Naive thymus-derived CD4-positive, alpha-beta T cell (primary cell): ENCODE results near the gene HSPA6. TPM values are rescaled to one million over a fixed set of nuclear protein-coding genes. Genes with fewer than 3 reads are reported as not detected.
"Not testable (repeated sequence)": the region's sequence is repeated elsewhere in the genome, so short reads cannot be mapped to it uniquely, and the experiment has no call there.

Experiments used
- ATAC-seq: fragments of 150-1000 bp; cut with Tn5 transposase; 2 replicates; pipeline ENCODE4 v1.10.0; 2021; ENCODE audit warnings: mild to moderate bottlenecking, moderate library complexity
- CTCF ChIA-PET: fragments of 350-600 bp; sonication (Branson Sonifier 250); formaldehyde crosslinking; loops from one replicate; lab custom pipeline; 2021; ENCODE audit warnings: antibody characterized with exemption; lab: Charles Lee
- POLR2A ChIA-PET: fragments of 350-600 bp; sonication (Branson Sonifier 250); formaldehyde crosslinking; loops from one replicate; lab custom pipeline; 2021; ENCODE audit warnings: antibody characterized with exemption, inconsistent platforms; lab: Charles Lee
- DNase-seq, 9 donors: peaks; one replicate each; pipeline versions ENCODE4 v3.0.0 to v3.0.0-alpha.2; 2020 to 2022; ENCODE audit warnings: mixed read lengths in 1 of 9
- H3K27ac ChIP-seq: one replicate; pipeline ENCODE4 v1.7.0; 2013; ENCODE audit warnings: mild to moderate bottlenecking, low read depth, low read length, moderate library complexity
- H3K27me3 ChIP-seq, 2 donors: one replicate each; pipeline ENCODE4 v1.7.0; 2013; ENCODE audit warnings: low read length in 2 of 2, mild to moderate bottlenecking in 2 of 2, moderate library complexity in 2 of 2; ENCODE audit not compliant: control insufficient read depth in 2 of 2, insufficient read depth in 2 of 2
- H3K36me3 ChIP-seq, 3 experiments: 1 replicate in 2 of 3; 2 replicates in 1 of 3; pipeline ENCODE4 v1.7.0; 2013; ENCODE audit warnings: low read length in 3 of 3, mild to moderate bottlenecking in 3 of 3, moderate library complexity in 1 of 3; ENCODE audit not compliant: insufficient read depth in 3 of 3, control insufficient read depth in 2 of 3
- H3K4me1 ChIP-seq, 2 donors: one replicate each; pipeline ENCODE4 v1.7.0; 2013; ENCODE audit warnings: low read length in 2 of 2, mild to moderate bottlenecking in 2 of 2, moderate library complexity in 1 of 2; ENCODE audit not compliant: control insufficient read depth in 2 of 2, insufficient read depth in 2 of 2
- H3K4me3 ChIP-seq: 2 replicates; pipeline ENCODE4 v1.7.0; 2013; ENCODE audit warnings: mild to moderate bottlenecking, low read length
- H3K9me3 ChIP-seq, 3 experiments: 1 replicate in 2 of 3; 2 replicates in 1 of 3; pipeline ENCODE4 v1.7.0; 2013; ENCODE audit warnings: low read length in 3 of 3; ENCODE audit not compliant: control insufficient read depth in 2 of 3
- H3K27ac Mint-ChIP-seq, 9 donors: one replicate each; pipeline ENCODE4 v1.8.0; 2020 to 2022; ENCODE audit warnings: mixed read lengths in 9 of 9, mild to moderate bottlenecking in 8 of 9, moderate library complexity in 5 of 9, inconsistent platforms in 2 of 9
- H3K27me3 Mint-ChIP-seq, 5 donors: one replicate each; pipeline ENCODE4 v1.8.0; 2021 to 2022; ENCODE audit warnings: mixed read lengths in 5 of 5, mild to moderate bottlenecking in 1 of 5
- H3K36me3 Mint-ChIP-seq, 5 donors: one replicate each; pipeline ENCODE4 v1.8.0; 2020 to 2022; ENCODE audit warnings: mixed read lengths in 5 of 5, mild to moderate bottlenecking in 3 of 5, inconsistent platforms in 1 of 5
- H3K4me1 Mint-ChIP-seq, 7 donors: one replicate each; pipeline ENCODE4 v1.8.0; 2020 to 2022; ENCODE audit warnings: mixed read lengths in 7 of 7, mild to moderate bottlenecking in 3 of 7, inconsistent platforms in 1 of 7
- H3K4me3 Mint-ChIP-seq, 10 donors: one replicate each; pipeline ENCODE4 v1.8.0; 2020 to 2022; ENCODE audit warnings: mild to moderate bottlenecking in 10 of 10, mixed read lengths in 10 of 10, moderate library complexity in 6 of 10, inconsistent platforms in 2 of 10
- H3K9me3 Mint-ChIP-seq, 11 donors: one replicate each; pipeline ENCODE4 v1.8.0; 2020 to 2022; ENCODE audit warnings: mixed read lengths in 11 of 11, mild to moderate bottlenecking in 4 of 11, inconsistent platforms in 1 of 11, moderate library complexity in 1 of 11
- intact Hi-C, 2 donors: fragments of 100-400 bp; cut with micrococcal nuclease; formaldehyde crosslinking; loops; one replicate each; pipeline ENCODE4 v1.15.1; 2023
- polyA plus RNA-seq, 2 donors: library from polyadenylated mRNA; unstranded; fragments of 300-500 nt; fragmentation: Illumina TruSeq; gene quantifications; one replicate each; pipeline ENCODE4 v1.2.3, GENCODE V29; 2021
- total RNA-seq, 6 experiments: library from RNA in 5 of 6; stranded (reverse) in 5 of 6; gene quantifications; 1 replicate in 5 of 6; 2 replicates in 1 of 6; pipeline ENCODE4 v1.2.3 and lab custom pipeline; 2021 to 2026

HSPA6 gene
- total RNA-seq, result 1 to 10 TPM in 1 of 5 experiments, under 1 TPM in 4; 0.32 to 3.5 (median 0.89) TPM
- not detected for polyA plus RNA-seq
- 55.3 reads per million, percentile 73 among the genes with 10 or more reads in this experiment for total RNA-seq (lab: John Stamatoyannopoulos, UW)

- H3K4me1 ChIP-seq, CTCF ChIA-PET, H3K27me3 ChIP-seq, H3K36me3 Mint-ChIP-seq, H3K36me3 ChIP-seq, H3K9me3 ChIP-seq: not testable (repeated sequence)
- peaks cover 0 to 65% (median 0%) of the 10 kb centered on the region in 5 donors for H3K27me3 Mint-ChIP-seq
- peak; percentile 51 to 87 (median 80) for DNase-seq
- Histone ChIP-seq H3K4me3 (peak within 1 kb of the TSS; percentile 93), H3K27ac (peak within 1 kb of the TSS; percentile 65)
- H3K4me3 Mint-ChIP-seq, result peak within 1 kb of the TSS; percentile 79 to 94 (median 88)
- H3K27ac Mint-ChIP-seq, result peak within 1 kb of the TSS; percentile 84 to 99 (median 91)
- POLR2A ChIA-PET, result interaction anchor here (0.5 to 0.9 kb wide), 5 partner anchors 8 to 226 kb away, joined by 3 to 4 read pairs (median 3); partner anchors contain the start of gene DUSP12
- peaks cover 0 to 19% (median 9%) of the 10 kb centered on the region in 7 donors for H3K4me1 Mint-ChIP-seq
- ATAC-seq, result peak; percentile 78
- H3K9me3 Mint-ChIP-seq, result peaks cover 0 to 16% (median 0%) of the 10 kb centered on the region in 11 donors
- intact Hi-C loops, result loop anchor here (1.0 to 2.0 kb wide), 5 partner anchors 7 to 202 kb away; no protein-coding TSS in a partner anchor
Observed at GRCh38 chr1:161523817-161524741, at the start of gene HSPA6. Gene HSPA6, plus strand, starts transcription at chr1:161524540. Its CDS starts 119 bp downstream, at chr1:161524659.

GRCh38 chr1:161477711-161478110 lies 46.6 kb upstream of the HSPA6 start:
- intact Hi-C loops, H3K9me3 Mint-ChIP-seq, CTCF ChIA-PET, POLR2A ChIA-PET, H3K36me3 Mint-ChIP-seq, H3K27ac Mint-ChIP-seq, H3K27ac ChIP-seq, H3K36me3 ChIP-seq, H3K27me3 ChIP-seq, H3K9me3 ChIP-seq, DNase-seq, H3K4me1 ChIP-seq, H3K4me3 ChIP-seq, ATAC-seq, H3K4me3 Mint-ChIP-seq: not testable (repeated sequence)
- Mint-ChIP-seq H3K4me1 (peaks cover 7 to 11% (median 10%) of the 10 kb centered on the region in 7 donors), H3K27me3 (peaks cover 27 to 46% (median 37%) of the 10 kb centered on the region in 5 donors)

GRCh38 chr1:161478985-161479384 lies 45.4 kb upstream of the HSPA6 start:
- Mint-ChIP-seq H3K4me1 (no peaks in the 10 kb centered on the region), H3K27ac (no peak overlapping the region), H3K36me3 (no peaks in the 10 kb centered on the region), H3K4me3 (no peak overlapping the region), H3K27me3 (peaks cover 14 to 33% (median 27%) of the 10 kb centered on the region in 5 donors), H3K9me3 (peaks cover 0 to 4% (median 0%) of the 10 kb centered on the region in 11 donors)
- no peak overlapping the region for H3K4me3 ChIP-seq
- H3K36me3 ChIP-seq, result no peaks in the 10 kb centered on the region
- H3K9me3 ChIP-seq, result no peaks in the 10 kb centered on the region
- ChIA-PET CTCF (no interaction called here), POLR2A (no interaction called here)
- H3K4me1 ChIP-seq, result no peaks in the 10 kb centered on the region
- ATAC-seq, result no peak
- intact Hi-C loops, result no loop called here
- DNase-seq, result no peak
- no peaks in the 10 kb centered on the region for H3K27me3 ChIP-seq
- no peak overlapping the region for H3K27ac ChIP-seq

- DNase-seq, result no peak
- H3K9me3 Mint-ChIP-seq, result peaks cover 0 to 3% (median 0%) of the 10 kb centered on the region in 11 donors
- no peak overlapping the region for H3K27ac Mint-ChIP-seq
- Histone ChIP-seq H3K4me3 (no peak overlapping the region), H3K9me3 (no peaks in the 10 kb centered on the region), H3K27ac (no peak overlapping the region), H3K36me3 (no peaks in the 10 kb centered on the region), H3K27me3 (no peaks in the 10 kb centered on the region), H3K4me1 (no peaks in the 10 kb centered on the region)
- intact Hi-C loops, result loop anchor here (10.0 kb wide), 3 partner anchors 164 to 554 kb away; no protein-coding TSS in a partner anchor
- no peaks in the 10 kb centered on the region for H3K4me1 Mint-ChIP-seq
- H3K4me3 Mint-ChIP-seq, result no peak overlapping the region
- H3K27me3 Mint-ChIP-seq, result peaks cover 6 to 25% (median 17%) of the 10 kb centered on the region in 5 donors
- no peak for ATAC-seq
- ChIA-PET POLR2A (no interaction called here), CTCF (no interaction called here)
- H3K36me3 Mint-ChIP-seq, result no peaks in the 10 kb centered on the region
Observed at GRCh38 chr1:161480381-161481035, 43.8 kb upstream of the HSPA6 start.

- Histone ChIP-seq H3K9me3 (no peaks in the 10 kb centered on the region), H3K27ac (no peak overlapping the region), H3K27me3 (no peaks in the 10 kb centered on the region), H3K4me1 (no peaks in the 10 kb centered on the region), H3K36me3 (no peaks in the 10 kb centered on the region), H3K4me3 (no peak overlapping the region)
- Mint-ChIP-seq H3K4me1 (no peaks in the 10 kb centered on the region), H3K27ac (no peak overlapping the region), H3K9me3 (peaks cover 0 to 3% (median 0%) of the 10 kb centered on the region in 11 donors), H3K27me3 (peaks cover 6 to 25% (median 18%) of the 10 kb centered on the region in 5 donors), H3K36me3 (no peaks in the 10 kb centered on the region), H3K4me3 (no peak overlapping the region)
- CTCF ChIA-PET, result interaction anchor here (1.4 kb wide), 1 partner anchor 260 kb away, joined by 6 read pairs; no protein-coding TSS in a partner anchor
- ATAC-seq, result no peak
- intact Hi-C loops, result loop anchor here (10.0 kb wide), 3 partner anchors 163 to 553 kb away; no protein-coding TSS in a partner anchor
- POLR2A ChIA-PET, result no interaction called here
- DNase-seq, result no peak
Observed at GRCh38 chr1:161481624-161482392, 42.5 kb upstream of the HSPA6 start.

GRCh38 chr1:161482610-161483009 lies 41.7 kb upstream of the HSPA6 start:
- no peak overlapping the region for H3K27ac ChIP-seq
- no peaks in the 10 kb centered on the region for H3K9me3 ChIP-seq
- no peak overlapping the region for H3K4me3 ChIP-seq
- intact Hi-C loops, result loop anchor here (10.0 kb wide), 3 partner anchors 162 to 552 kb away; no protein-coding TSS in a partner anchor
- H3K27me3 ChIP-seq, result no peaks in the 10 kb centered on the region
- Mint-ChIP-seq H3K4me1 (peaks cover 0 to 4% (median 0%) of the 10 kb centered on the region in 7 donors), H3K9me3 (peaks cover 0 to 3% (median 0%) of the 10 kb centered on the region in 11 donors), H3K27ac (no peak overlapping the region), H3K27me3 (peaks cover 4 to 23% (median 19%) of the 10 kb centered on the region in 5 donors), H3K4me3 (no peak overlapping the region), H3K36me3 (no peaks in the 10 kb centered on the region)
- no peaks in the 10 kb centered on the region for H3K4me1 ChIP-seq
- POLR2A ChIA-PET, result no interaction called here
- CTCF ChIA-PET, result interaction anchor here (1.4 kb wide), 1 partner anchor 259 kb away, joined by 6 read pairs; no protein-coding TSS in a partner anchor
- ATAC-seq (no peak), DNase-seq (no peak)
- H3K36me3 ChIP-seq, result no peaks in the 10 kb centered on the region
